ENCODE data around the gene CDK14. TPM values are rescaled to one million over a fixed set of nuclear protein-coding genes. Genes with fewer than 3 reads are reported as not detected.
"Not testable (repeated sequence)": the region's sequence is repeated elsewhere in the genome, so short reads cannot be mapped to it uniquely, and the experiment has no call there.

CDK14 gene
- total RNA-seq, 2 experiments from 2014 or later = not detected

DNA sequence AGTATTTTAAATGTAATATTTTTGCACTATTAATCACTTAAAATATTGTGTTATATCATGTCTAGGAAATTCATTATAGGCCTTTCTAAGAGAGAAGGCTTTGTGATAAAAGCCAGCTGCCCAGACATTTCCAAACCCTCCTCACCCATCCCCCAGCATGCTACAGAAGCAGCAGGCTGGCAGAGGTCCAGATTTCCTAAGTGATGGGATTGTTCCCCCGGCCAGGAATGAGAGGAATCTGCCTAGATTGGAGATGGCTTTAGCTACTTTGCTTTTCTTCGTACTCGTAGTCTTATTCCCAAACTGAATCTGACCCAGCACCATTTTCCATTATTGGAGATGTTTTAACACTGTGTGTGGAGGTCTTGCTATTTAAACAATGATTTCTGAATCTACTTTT, 29.4 kb downstream of the CDK14 start:
- H3K4me1 Mint-ChIP-seq = no peaks in the 10 kb centered on the region
- H3K4me3 Mint-ChIP-seq = no peak overlapping the region
- H3K36me3 Mint-ChIP-seq (ENCODE audit: low read depth) = no peaks in the 10 kb centered on the region
- ChIA-PET POLR2A (no interaction called here), CTCF (no interaction called here)
- no peak for DNase-seq
- no peaks in the 10 kb centered on the region for H3K9me3 Mint-ChIP-seq
- H3K27ac Mint-ChIP-seq = no peak overlapping the region
- no peaks in the 10 kb centered on the region for H3K27me3 Mint-ChIP-seq

- no peak for DNase-seq
- Mint-ChIP-seq H3K36me3 (ENCODE audit: low read depth) (no peaks in the 10 kb centered on the region), H3K4me1 (no peaks in the 10 kb centered on the region), H3K27ac (no peak overlapping the region), H3K4me3 (no peak overlapping the region), H3K9me3 (no peaks in the 10 kb centered on the region), H3K27me3 (no peaks in the 10 kb centered on the region)
- CTCF ChIA-PET = no interaction called here
- POLR2A ChIA-PET = no interaction called here
Measured at GRCh38 chr7:90626013-90626412, 29.9 kb downstream of the CDK14 start.

GRCh38 chr7:90629297-90629918, 33.3 kb downstream of the CDK14 start:
- CTCF ChIA-PET = no interaction called here
- POLR2A ChIA-PET = no interaction called here
- Mint-ChIP-seq H3K4me1 (no peaks in the 10 kb centered on the region), H3K27me3 (no peaks in the 10 kb centered on the region), H3K9me3 (no peaks in the 10 kb centered on the region), H3K27ac (no peak overlapping the region), H3K4me3 (no peak overlapping the region), H3K36me3 (ENCODE audit: low read depth) (no peaks in the 10 kb centered on the region)
- peak; percentile 15 for DNase-seq

GRCh38 chr7:90631502-90631901, 35.4 kb downstream of the CDK14 start:
- no peak for DNase-seq
- no peaks in the 10 kb centered on the region for H3K36me3 Mint-ChIP-seq (ENCODE audit: low read depth)
- no peaks in the 10 kb centered on the region for H3K4me1 Mint-ChIP-seq
- no peaks in the 10 kb centered on the region for H3K27me3 Mint-ChIP-seq
- no peaks in the 10 kb centered on the region for H3K9me3 Mint-ChIP-seq
- no peak overlapping the region for H3K27ac Mint-ChIP-seq
- ChIA-PET CTCF (no interaction called here), POLR2A (no interaction called here)
- no peak overlapping the region for H3K4me3 Mint-ChIP-seq

DNA sequence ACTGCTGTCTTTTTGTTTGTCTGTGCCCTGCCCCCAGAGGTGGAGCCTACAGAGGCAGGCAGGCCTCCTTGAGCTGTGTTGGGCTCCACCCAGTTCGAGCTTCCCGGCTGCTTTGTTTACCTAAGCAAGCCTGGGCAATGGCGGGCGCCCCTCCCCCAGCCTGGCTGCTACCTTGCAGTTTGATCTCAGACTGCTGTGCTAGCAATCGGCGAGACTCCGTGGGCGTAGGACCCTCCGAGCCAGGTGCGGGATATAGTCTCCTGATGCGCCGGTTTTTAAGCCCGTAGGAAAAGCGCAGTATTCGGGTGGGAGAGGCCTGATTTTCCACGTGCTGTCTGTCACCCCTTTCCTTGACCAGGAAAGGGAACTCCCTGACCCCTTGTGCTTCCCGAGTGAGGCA, 43.6 kb downstream of the CDK14 start:
- H3K27ac Mint-ChIP-seq; H3K4me1 Mint-ChIP-seq; H3K36me3 Mint-ChIP-seq (ENCODE audit: low read depth); H3K4me3 Mint-ChIP-seq; POLR2A ChIA-PET; DNase-seq; H3K9me3 Mint-ChIP-seq; H3K27me3 Mint-ChIP-seq; CTCF ChIA-PET: not testable (repeated sequence)

DNA sequence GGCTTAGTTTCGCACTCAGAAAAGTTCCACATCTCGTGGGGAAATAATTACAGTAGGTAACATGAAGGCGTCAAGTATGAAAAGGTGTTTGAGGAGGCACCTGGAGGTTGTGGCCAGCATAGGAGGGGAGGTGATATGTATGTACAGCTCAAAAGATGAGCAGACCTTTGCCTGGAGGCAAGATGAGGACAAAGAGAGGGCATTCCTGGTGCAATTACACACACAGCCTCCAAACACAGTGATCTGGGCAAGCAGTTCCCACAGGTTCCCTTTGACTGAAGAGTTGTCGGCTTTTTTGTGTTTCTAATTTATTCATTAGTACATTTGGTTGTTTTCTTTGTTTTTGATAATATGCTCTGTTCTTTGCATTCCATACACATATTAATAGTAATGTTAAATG, 46.9 kb downstream of the CDK14 start:
- H3K4me3 Mint-ChIP-seq = no peak overlapping the region
- H3K4me1 Mint-ChIP-seq = no peaks in the 10 kb centered on the region
- no peaks in the 10 kb centered on the region for H3K36me3 Mint-ChIP-seq (ENCODE audit: low read depth)
- ChIA-PET CTCF (no interaction called here), POLR2A (no interaction called here)
- no peaks in the 10 kb centered on the region for H3K27me3 Mint-ChIP-seq
- no peak for DNase-seq
- no peak overlapping the region for H3K27ac Mint-ChIP-seq
- peaks cover 2% of the 10 kb centered on the region for H3K9me3 Mint-ChIP-seq

- Mint-ChIP-seq H3K27ac (no peak overlapping the region), H3K27me3 (no peaks in the 10 kb centered on the region), H3K36me3 (ENCODE audit: low read depth) (no peaks in the 10 kb centered on the region), H3K4me1 (no peaks in the 10 kb centered on the region), H3K9me3 (peaks cover 2% of the 10 kb centered on the region), H3K4me3 (no peak overlapping the region)
- no peak for DNase-seq
- POLR2A ChIA-PET = no interaction called here
- CTCF ChIA-PET = no interaction called here
Measured at GRCh38 chr7:90645784-90646183, 49.7 kb downstream of the CDK14 start.

- POLR2A ChIA-PET = no interaction called here
- Mint-ChIP-seq H3K4me1 (no peaks in the 10 kb centered on the region), H3K36me3 (ENCODE audit: low read depth) (no peaks in the 10 kb centered on the region), H3K27ac (no peak overlapping the region), H3K27me3 (no peaks in the 10 kb centered on the region), H3K9me3 (no peaks in the 10 kb centered on the region), H3K4me3 (no peak overlapping the region)
- CTCF ChIA-PET = no interaction called here
- no peak for DNase-seq
Measured at GRCh38 chr7:90648107-90648506, 52.0 kb downstream of the CDK14 start.

DNA sequence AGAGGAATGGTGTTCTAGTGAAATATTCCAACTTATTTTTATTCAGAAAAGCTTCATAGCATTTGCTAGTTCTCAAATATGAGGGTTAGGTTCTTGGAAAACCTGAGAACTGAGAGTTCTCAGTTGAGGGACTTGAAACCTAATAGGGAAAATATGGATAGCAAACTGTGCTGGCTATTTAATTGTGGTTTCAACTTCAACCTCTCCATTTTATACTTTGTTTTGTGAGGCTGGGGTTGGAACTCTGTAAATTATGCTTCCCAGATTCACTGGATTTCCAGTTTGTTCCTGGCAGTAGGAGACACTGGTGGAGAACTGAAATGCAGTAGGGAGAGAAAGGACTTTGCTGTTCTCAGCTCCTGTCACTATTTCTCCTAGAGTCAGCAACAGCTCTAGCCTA, 52.7 kb downstream of the CDK14 start:
- no peak for DNase-seq
- Mint-ChIP-seq H3K36me3 (ENCODE audit: low read depth) (no peaks in the 10 kb centered on the region), H3K27me3 (no peaks in the 10 kb centered on the region), H3K9me3 (no peaks in the 10 kb centered on the region), H3K4me1 (no peaks in the 10 kb centered on the region), H3K27ac (no peak overlapping the region), H3K4me3 (no peak overlapping the region)
- ChIA-PET POLR2A (no interaction called here), CTCF (no interaction called here)

- Mint-ChIP-seq H3K9me3 (no peaks in the 10 kb centered on the region), H3K27me3 (no peaks in the 10 kb centered on the region), H3K4me3 (no peak overlapping the region), H3K4me1 (no peaks in the 10 kb centered on the region), H3K27ac (no peak overlapping the region), H3K36me3 (ENCODE audit: low read depth) (no peaks in the 10 kb centered on the region)
- DNase-seq = no peak
- ChIA-PET CTCF (no interaction called here), POLR2A (no interaction called here)
Measured at GRCh38 chr7:90654718-90655427, 58.8 kb downstream of the CDK14 start.

GRCh38 chr7:90655566-90655965, 59.4 kb downstream of the CDK14 start:
- H3K36me3 Mint-ChIP-seq (ENCODE audit: low read depth) = no peaks in the 10 kb centered on the region
- no peaks in the 10 kb centered on the region for H3K9me3 Mint-ChIP-seq
- no peak overlapping the region for H3K27ac Mint-ChIP-seq
- no peak for DNase-seq
- H3K4me1 Mint-ChIP-seq = no peaks in the 10 kb centered on the region
- ChIA-PET CTCF (no interaction called here), POLR2A (no interaction called here)
- no peak overlapping the region for H3K4me3 Mint-ChIP-seq
- no peaks in the 10 kb centered on the region for H3K27me3 Mint-ChIP-seq

GRCh38 chr7:90657481-90657880, 61.4 kb downstream of the CDK14 start:
- no peaks in the 10 kb centered on the region for H3K36me3 Mint-ChIP-seq (ENCODE audit: low read depth)
- ChIA-PET CTCF (no interaction called here), POLR2A (no interaction called here)

DNA sequence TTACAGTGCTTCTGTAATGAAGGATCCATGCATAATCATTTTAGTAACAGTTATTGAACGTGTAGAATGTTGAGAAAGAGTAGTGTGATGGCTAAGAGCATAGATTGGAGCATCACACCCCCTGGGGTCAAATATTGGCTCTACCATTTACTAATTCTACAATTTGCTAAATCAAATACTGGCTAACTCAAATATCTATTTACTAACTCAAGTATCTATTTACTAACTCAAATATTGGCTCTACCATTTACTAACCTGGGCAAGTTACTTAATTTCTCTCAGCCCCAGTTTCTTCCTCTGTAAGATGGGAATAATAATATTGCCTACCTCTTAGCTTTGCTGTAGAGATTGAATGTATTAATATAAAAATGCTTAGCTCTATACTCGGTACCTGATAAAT, 64.0 kb downstream of the CDK14 start:
- POLR2A ChIA-PET = no interaction called here
- CTCF ChIA-PET = no interaction called here

More at GRCh38 chr7:90657481-90657880, 61.4 kb downstream of the CDK14 start:
- no peaks in the 10 kb centered on the region for H3K9me3 Mint-ChIP-seq
- no peaks in the 10 kb centered on the region for H3K4me1 Mint-ChIP-seq
- no peak overlapping the region for H3K27ac Mint-ChIP-seq
- no peaks in the 10 kb centered on the region for H3K27me3 Mint-ChIP-seq
- DNase-seq = no peak
- H3K4me3 Mint-ChIP-seq = no peak overlapping the region

DNA sequence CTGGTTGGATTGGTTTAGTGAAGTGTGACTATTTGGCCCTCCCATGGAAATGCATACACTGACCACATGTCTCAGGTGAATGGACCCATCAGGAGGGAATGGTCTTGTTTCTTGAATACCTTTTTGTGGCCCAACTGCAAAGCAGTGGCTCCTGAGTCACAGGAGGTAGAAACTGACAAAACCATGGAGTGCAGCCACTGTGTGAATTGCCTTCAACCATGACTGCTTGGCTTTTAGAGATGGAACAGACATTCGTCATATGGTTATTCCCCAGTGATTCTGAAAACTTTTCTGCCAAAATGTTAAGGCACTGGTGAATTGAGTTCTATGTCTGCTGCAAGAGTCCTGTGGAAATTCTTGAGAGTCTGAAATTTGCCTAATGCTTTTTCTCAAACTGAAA, 64.7 kb downstream of the CDK14 start:
- Mint-ChIP-seq H3K36me3 (ENCODE audit: low read depth) (no peaks in the 10 kb centered on the region), H3K9me3 (no peaks in the 10 kb centered on the region), H3K4me1 (no peaks in the 10 kb centered on the region), H3K27me3 (no peaks in the 10 kb centered on the region), H3K4me3 (no peak overlapping the region), H3K27ac (no peak overlapping the region)
- POLR2A ChIA-PET = no interaction called here
- CTCF ChIA-PET = no interaction called here
- DNase-seq = no peak

More for the DNA sequence above, 64.0 kb downstream of the CDK14 start:
- Mint-ChIP-seq H3K36me3 (ENCODE audit: low read depth) (no peaks in the 10 kb centered on the region), H3K9me3 (no peaks in the 10 kb centered on the region), H3K4me3 (no peak overlapping the region), H3K27me3 (no peaks in the 10 kb centered on the region), H3K4me1 (no peaks in the 10 kb centered on the region), H3K27ac (no peak overlapping the region)
- DNase-seq = no peak

All from activated CD4-positive, alpha-beta T cell treated with anti-CD3 and anti-CD28 coated beads, Interleukin-2, amount 10 ng/mL, durations not matched to agents 7 days and 5 days (primary cell).